ENCODE measurements around the gene NTN5.

DNA sequence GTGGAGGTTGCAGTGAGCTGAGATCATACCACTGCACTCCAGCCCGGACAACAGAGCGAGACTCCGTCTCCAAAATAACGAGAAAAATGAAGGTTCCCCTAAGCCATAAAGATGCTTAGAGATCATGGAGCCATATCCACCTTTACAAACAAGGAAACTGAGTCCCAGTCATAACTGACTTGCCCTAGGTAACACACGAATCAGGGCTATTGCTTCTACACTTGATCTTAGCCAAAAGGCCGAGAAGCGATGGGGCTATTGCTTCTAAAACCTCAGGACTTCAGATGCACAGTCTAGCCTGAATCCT is 38.8 kb downstream of the NTN5 start:
- TF ChIP-seq POLR2AphosphoS5 (IDR thresholded peaks at IDR 0.05; ENCODE audit: low read depth, low read length) (no peak), REST (IDR thresholded peaks at IDR 0.05; ENCODE audit: insufficient read depth in 1 of 2, low read depth in 2 of 2, low read length in 2 of 2) (no peak)
